Measurements from ENCODE around the gene SLC49A4.

GRCh38 chr3:122918576-122919290, 123.9 kb downstream of the SLC49A4 start:
- TF ChIP-seq, protein P1, sequence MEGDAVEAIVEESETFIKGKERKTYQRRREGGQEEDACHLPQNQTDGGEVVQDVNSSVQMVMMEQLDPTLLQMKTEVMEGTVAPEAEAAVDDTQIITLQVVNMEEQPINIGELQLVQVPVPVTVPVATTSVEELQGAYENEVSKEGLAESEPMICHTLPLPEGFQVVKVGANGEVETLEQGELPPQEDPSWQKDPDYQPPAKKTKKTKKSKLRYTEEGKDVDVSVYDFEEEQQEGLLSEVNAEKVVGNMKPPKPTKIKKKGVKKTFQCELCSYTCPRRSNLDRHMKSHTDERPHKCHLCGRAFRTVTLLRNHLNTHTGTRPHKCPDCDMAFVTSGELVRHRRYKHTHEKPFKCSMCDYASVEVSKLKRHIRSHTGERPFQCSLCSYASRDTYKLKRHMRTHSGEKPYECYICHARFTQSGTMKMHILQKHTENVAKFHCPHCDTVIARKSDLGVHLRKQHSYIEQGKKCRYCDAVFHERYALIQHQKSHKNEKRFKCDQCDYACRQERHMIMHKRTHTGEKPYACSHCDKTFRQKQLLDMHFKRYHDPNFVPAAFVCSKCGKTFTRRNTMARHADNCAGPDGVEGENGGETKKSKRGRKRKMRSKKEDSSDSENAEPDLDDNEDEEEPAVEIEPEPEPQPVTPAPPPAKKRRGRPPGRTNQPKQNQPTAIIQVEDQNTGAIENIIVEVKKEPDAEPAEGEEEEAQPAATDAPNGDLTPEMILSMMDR (IDR thresholded peaks at IDR 0.05; ENCODE audit: insufficient read depth, low read length, poor library complexity, severe bottlenecking) = no peak
- TF ChIP-seq EZH2phosphoT487 (conservative IDR thresholded peaks at IDR 0.05; ENCODE audit: low read length) = no peak

All from SU-DHL-6 (cell line).